ENCODE data around the gene MYO7A. TPM values are rescaled to one million over a fixed set of nuclear protein-coding genes. Genes with fewer than 3 reads are reported as not detected.

The MYO7A gene
- total and polyA plus RNA-seq, 2 of the 4 experiments (the other 2 are of a cell fraction): 0.02 TPM; not detected in 1

DNA sequence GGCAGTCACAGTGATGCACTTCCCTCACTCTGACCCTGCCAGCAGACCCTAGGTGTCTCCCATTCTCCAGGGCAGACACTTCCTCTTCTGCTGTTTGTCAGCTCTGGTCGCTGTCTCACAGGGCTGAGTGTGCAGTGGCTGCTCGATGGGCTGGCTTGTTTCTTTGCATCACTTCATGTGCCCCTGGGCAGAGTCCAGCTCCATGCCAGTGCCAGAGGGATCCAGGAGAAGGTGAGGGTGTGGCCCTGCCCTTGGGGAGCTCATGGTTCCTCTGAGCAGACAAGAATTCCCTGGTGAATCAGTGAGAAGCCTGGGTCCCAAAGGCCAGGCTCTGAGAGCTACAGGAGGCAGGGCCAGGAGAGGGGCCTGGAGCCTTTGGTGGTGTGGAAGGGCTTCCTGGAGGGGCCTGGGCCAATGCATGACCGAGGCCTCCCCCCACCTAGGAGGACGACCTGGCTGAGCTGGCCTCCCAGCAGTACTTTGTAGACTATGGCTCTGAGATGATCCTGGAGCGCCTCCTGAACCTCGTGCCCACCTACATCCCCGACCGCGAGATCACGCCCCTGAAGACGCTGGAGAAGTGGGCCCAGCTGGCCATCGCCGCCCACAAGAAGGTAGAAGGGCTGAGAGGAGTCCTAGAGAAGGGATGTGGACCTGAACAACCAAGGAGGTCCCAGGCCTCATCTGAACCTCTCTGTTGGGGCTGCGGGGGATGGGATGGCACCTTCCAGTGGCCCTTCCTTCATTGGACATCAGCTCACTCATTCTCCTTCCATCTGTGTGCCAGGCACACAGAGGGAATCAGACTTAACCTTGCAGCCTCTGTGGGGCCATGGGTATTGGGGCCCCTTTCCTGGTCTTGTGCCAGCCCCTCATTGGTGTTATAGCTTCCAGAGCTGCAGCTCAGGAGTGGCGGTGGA is 66.1 kb downstream of the MYO7A start (continued):
- TF ChIP-seq FOS (IDR thresholded peaks at IDR 0.05; ENCODE audit: low read depth, low read length) (no peak), CEBPB (IDR thresholded peaks at IDR 0.05; ENCODE audit: low read depth, low read length) (no peak)

DNA sequence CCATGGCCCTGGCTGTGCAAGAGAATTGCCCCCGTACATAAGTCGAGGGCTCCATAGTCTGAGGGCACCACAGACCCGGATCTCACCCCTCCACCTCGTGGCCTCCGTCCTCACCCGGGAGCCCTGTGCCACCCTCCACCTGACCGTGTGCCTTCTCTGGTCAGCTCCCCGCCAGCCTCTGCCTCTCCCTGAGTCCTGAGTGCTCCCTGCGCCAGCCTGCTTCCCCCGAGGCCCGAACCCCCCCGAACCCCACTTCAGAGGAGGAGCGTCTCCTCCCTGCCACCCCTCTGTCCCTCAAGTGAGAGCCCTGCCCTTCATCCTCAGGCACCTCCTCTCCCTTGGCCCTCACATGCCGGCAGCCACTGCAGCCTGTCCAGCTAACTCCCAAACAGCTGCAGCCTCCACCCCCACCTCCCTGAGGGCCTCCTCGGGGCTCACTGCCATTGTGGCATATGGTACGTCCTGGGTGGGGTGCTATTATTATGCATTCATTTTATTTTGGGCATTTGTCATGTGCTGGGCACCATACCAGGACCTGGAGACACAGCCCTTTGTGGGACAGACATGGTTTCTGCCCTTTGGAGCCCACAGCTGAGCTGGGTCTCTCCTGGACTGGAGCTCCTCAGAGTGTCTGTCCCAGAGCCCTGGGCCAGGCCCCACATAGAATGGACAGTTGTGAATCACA is 67.2 kb downstream of the MYO7A start:
- WGBS, 2 experiments (ENCODE audit: extremely low coverage in 2 of 2, insufficient read length in 1 of 2): 85% methylated on average over 9 of the region's 16 CpGs; no CpG with 5 or more reads in 1 of the 2 experiments
- Histone ChIP-seq H4K8ac (ENCODE audit: low read depth in 2 of 2, low read length in 2 of 2) (no peak overlapping the region), H3K18ac (ENCODE audit: low read depth, low read length) (no peak overlapping the region), H3K4me3 (ENCODE audit: insufficient read depth, low read depth, low read length) (no peak overlapping the region), H2BK5ac (ENCODE audit: low read depth, low read length, poor library complexity, severe bottlenecking) (no peak overlapping the region), H2BK120ac (ENCODE audit: low read depth, low read length) (no peak overlapping the region), H3K14ac (replicated peaks; ENCODE audit: low read depth, low read length) (no peak overlapping the region), H2AK9ac (replicated peaks; ENCODE audit: low read depth, low read length, poor library complexity) (no peak overlapping the region), H2BK20ac (ENCODE audit: low read depth, low read length) (no peak overlapping the region), H3K27me3 (ENCODE audit: control insufficient read depth, insufficient read depth, low read length) (no peaks in the 10 kb centered on the region; the same call in 1 of the 2 replicates), H3K9me3 (ENCODE audit: control insufficient read depth, insufficient read depth, low read length) (no peaks in the 10 kb centered on the region), H4K91ac (ENCODE audit: insufficient read depth, low read depth, low read length) (no peak overlapping the region), H2BK15ac (ENCODE audit: low read depth, low read length) (no peak overlapping the region), H3K56ac (ENCODE audit: extremely low read depth, insufficient read depth, low read length) (no peak overlapping the region), H3K9ac (ENCODE audit: low read depth, low read length) (no peak overlapping the region), H2AFZ (replicated peaks; ENCODE audit: low read length, poor library complexity) (peak overlapping the region; percentile 5), H4K20me1 (ENCODE audit: insufficient read depth, low read length) (no peaks in the 10 kb centered on the region), H3K27ac (ENCODE audit: insufficient read depth, low read length) (no peak overlapping the region), H2AK5ac (ENCODE audit: low read depth, low read length) (no peak overlapping the region), H3K9me1 (ENCODE audit: insufficient read depth, low read length) (0 out of 2 replicates have a peak, but pooled peaks cover 2% of the 10 kb centered on the region), H3K79me1 (ENCODE audit: low read depth in 1 of 2, low read length in 2 of 2) (no peaks in the 10 kb centered on the region), H3K23ac (ENCODE audit: low read depth, low read length) (no peak overlapping the region), H3K4me2 (ENCODE audit: low read depth, low read length) (no peak overlapping the region), H3K4me1 (ENCODE audit: control insufficient read depth, insufficient read depth, low read length) (no peaks in the 10 kb centered on the region), H4K5ac (ENCODE audit: low read depth, low read length) (no peak overlapping the region), H3K36me3 (ENCODE audit: control insufficient read depth, insufficient read depth, low read length) (no peaks in the 10 kb centered on the region), H3K4ac (ENCODE audit: low read depth, low read length) (no peak overlapping the region)
- ATAC-seq (ENCODE audit: low read depth) (peak; percentile 28), DNase-seq (no peak)
- TF ChIP-seq MAFK (IDR thresholded peaks at IDR 0.05; ENCODE audit: low read depth, low read length) (no peak), CEBPB (IDR thresholded peaks at IDR 0.05; ENCODE audit: low read depth, low read length) (no peak), BHLHE40 (IDR thresholded peaks at IDR 0.05; ENCODE audit: low read depth, low read length) (no peak)
- TF ChIP-seq, protein P1, sequence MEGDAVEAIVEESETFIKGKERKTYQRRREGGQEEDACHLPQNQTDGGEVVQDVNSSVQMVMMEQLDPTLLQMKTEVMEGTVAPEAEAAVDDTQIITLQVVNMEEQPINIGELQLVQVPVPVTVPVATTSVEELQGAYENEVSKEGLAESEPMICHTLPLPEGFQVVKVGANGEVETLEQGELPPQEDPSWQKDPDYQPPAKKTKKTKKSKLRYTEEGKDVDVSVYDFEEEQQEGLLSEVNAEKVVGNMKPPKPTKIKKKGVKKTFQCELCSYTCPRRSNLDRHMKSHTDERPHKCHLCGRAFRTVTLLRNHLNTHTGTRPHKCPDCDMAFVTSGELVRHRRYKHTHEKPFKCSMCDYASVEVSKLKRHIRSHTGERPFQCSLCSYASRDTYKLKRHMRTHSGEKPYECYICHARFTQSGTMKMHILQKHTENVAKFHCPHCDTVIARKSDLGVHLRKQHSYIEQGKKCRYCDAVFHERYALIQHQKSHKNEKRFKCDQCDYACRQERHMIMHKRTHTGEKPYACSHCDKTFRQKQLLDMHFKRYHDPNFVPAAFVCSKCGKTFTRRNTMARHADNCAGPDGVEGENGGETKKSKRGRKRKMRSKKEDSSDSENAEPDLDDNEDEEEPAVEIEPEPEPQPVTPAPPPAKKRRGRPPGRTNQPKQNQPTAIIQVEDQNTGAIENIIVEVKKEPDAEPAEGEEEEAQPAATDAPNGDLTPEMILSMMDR (conservative IDR thresholded peaks at IDR 0.05; ENCODE audit: low read depth, low read length): no peak
- in situ Hi-C loops (cut with MboI; ENCODE audit: low sequenced_read_pairs) (loop anchor here (5.0 kb wide), 1 partner anchor 357 kb away; no protein-coding TSS in a partner anchor), dilution Hi-C loops (cut with HindIII; ENCODE audit: low sequenced_read_pairs, unreplicated experiment) (no loop called here), intact Hi-C loops (cut with micrococcal nuclease) (loop anchor here (1.0 to 5.0 kb wide), 3 partner anchors 217 to 424 kb away; no protein-coding TSS in a partner anchor)
- CTCF ChIA-PET: interaction anchor here (0.6 to 2.3 kb wide), 13 partner anchors 11 to 407 kb away, joined by 3 to 17 read pairs (median 3); no protein-coding TSS in a partner anchor
- POLR2A ChIA-PET (ENCODE audit: unreplicated experiment): no interaction called here
- BruUV-seq (replicated peaks): no TSS peak
